HepG2 (cell line): ENCODE results near the gene MOK. TPM values are rescaled to one million over a fixed set of nuclear protein-coding genes. Genes with fewer than 3 reads are reported as not detected.

ENCODE experiments used
- HNF4G ChIP-seq, 2 experiments: sonication (generic) in 1 of 2; formaldehyde crosslinking in 1 of 2; IDR thresholded peaks; 2 replicates each; pipeline versions ENCODE4 v1.4.0 to v1.6.1; 2011 to 2020; ENCODE audit warnings: borderline replicate concordance in 2 of 2, low read depth in 2 of 2, mild to moderate bottlenecking in 2 of 2, low read length in 1 of 2, missing genetic modification reagents in 1 of 2, moderate library complexity in 1 of 2
- HOXD1 ChIP-seq: sonication (generic); formaldehyde crosslinking; IDR thresholded peaks from 2 replicates; pipeline ENCODE4 v1.5.0; 2020; ENCODE audit warnings: missing genetic modification reagents
- IRX3 ChIP-seq: sonication (generic); formaldehyde crosslinking; IDR thresholded peaks from 2 replicates; pipeline ENCODE4 v1.8.1; 2023; ENCODE audit warnings: mild to moderate bottlenecking, low read depth, missing genetic modification reagents, borderline replicate concordance
- MED8 ChIP-seq: sonication (generic); formaldehyde crosslinking; IDR thresholded peaks from 2 replicates; pipeline ENCODE4 v1.8.1; 2023; ENCODE audit warnings: mild to moderate bottlenecking, missing genetic modification reagents; ENCODE audit not compliant: insufficient replicate concordance
- NR1H2 ChIP-seq: sonication (generic); formaldehyde crosslinking; IDR thresholded peaks from 2 replicates; pipeline ENCODE4 v1.8.1; 2022; ENCODE audit warnings: low read depth, missing genetic modification reagents, borderline replicate concordance
- PHF8 ChIP-seq: sonication (generic); formaldehyde crosslinking; IDR thresholded peaks from 2 replicates; pipeline ENCODE4 v1.5.0; 2020; ENCODE audit warnings: missing genetic modification reagents
- RCOR2 ChIP-seq: IDR thresholded peaks from 2 replicates; pipeline ENCODE4 v1.6.1; 2016; ENCODE audit warnings: missing biosample characterization, missing genetic modification reagents
- RORA ChIP-seq: sonication (generic); formaldehyde crosslinking; IDR thresholded peaks from 2 replicates; pipeline ENCODE4 v1.5.0; 2020; ENCODE audit warnings: mild to moderate bottlenecking, missing genetic modification reagents, moderate library complexity
- ZFX ChIP-seq: sonication (generic); formaldehyde crosslinking; IDR thresholded peaks from 2 replicates; pipeline ENCODE4 v1.4.0; 2020; ENCODE audit warnings: mild to moderate bottlenecking, low read depth, missing genetic modification reagents, moderate library complexity
- ZNF274 ChIP-seq: sonication (generic); formaldehyde crosslinking; IDR thresholded peaks from 2 replicates; pipeline ENCODE4 v1.5.1; 2020; ENCODE audit warnings: mild to moderate bottlenecking, missing genetic modification reagents
- ZNF354B ChIP-seq: sonication (generic); formaldehyde crosslinking; IDR thresholded peaks from 2 replicates; pipeline ENCODE4 v1.8.0; 2022; ENCODE audit warnings: mild to moderate bottlenecking, missing genetic modification reagents
- ZNF44 ChIP-seq: sonication (generic); formaldehyde crosslinking; IDR thresholded peaks from 2 replicates; pipeline ENCODE4 v1.5.1; 2020; ENCODE audit warnings: mild to moderate bottlenecking, missing genetic modification reagents
- ZNF547 ChIP-seq: sonication (generic); formaldehyde crosslinking; IDR thresholded peaks from 2 replicates; pipeline ENCODE4 v1.5.1; 2020; ENCODE audit warnings: mild to moderate bottlenecking, missing genetic modification reagents
- ZNF776 ChIP-seq: sonication (generic); formaldehyde crosslinking; IDR thresholded peaks from 2 replicates; pipeline ENCODE4 v1.4.0; 2020; ENCODE audit warnings: mild to moderate bottlenecking, missing genetic modification reagents
- ZNF878 ChIP-seq: sonication (generic); formaldehyde crosslinking; IDR thresholded peaks from 2 replicates; pipeline ENCODE4 v1.8.1; 2023; ENCODE audit warnings: mild to moderate bottlenecking, missing genetic modification reagents, moderate library complexity
- polyA plus RNA-seq, 8 experiments: library from polyadenylated mRNA; depleted of rRNA in 3 of 8; stranded (reverse) in 7 of 8; unstranded in 1 of 8; fragments of >200 nt; fragmentation: Illumina TruSeq in 4 of 8; extraction: Trizol in 4 of 8; gene quantifications; 2 replicates each; pipeline versions ENCODE4 v1.2.1 to v1.2.3, GENCODE V29; 2011 to 2016; ENCODE audit warnings: low read depth in 4 of 8, missing spikeins in 1 of 8, mixed read lengths in 1 of 8; ENCODE audit not compliant: insufficient read depth in 1 of 8
- total RNA-seq, 5 experiments: library from RNA; depleted of rRNA; stranded (reverse); fragments of >200 nt; fragmentation: Illumina TruSeq; extraction: Trizol; gene quantifications; 2 replicates each; pipeline ENCODE4 v1.2.3, GENCODE V29; 2016; ENCODE audit warnings: low read depth in 1 of 5
- TF ChIP-seq, protein P1 (sequence below): sonication (generic); formaldehyde crosslinking; IDR thresholded peaks from 2 replicates; pipeline ENCODE4 v1.5.1; 2020; ENCODE audit warnings: missing genetic modification reagents, mild to moderate bottlenecking, borderline replicate concordance
- TF ChIP-seq, protein P2 (sequence below): sonication (generic); formaldehyde crosslinking; IDR thresholded peaks from 2 replicates; pipeline ENCODE4 v1.5.1; 2020; ENCODE audit warnings: mild to moderate bottlenecking, moderate library complexity, missing genetic modification reagents
- TF ChIP-seq, protein P3 (sequence below): sonication (generic); formaldehyde crosslinking; IDR thresholded peaks from 2 replicates; pipeline ENCODE4 v1.5.0; 2020; ENCODE audit warnings: mild to moderate bottlenecking, missing genetic modification reagents
- TF ChIP-seq, protein P4 (sequence below), 2 experiments: sonication (generic) in 1 of 2; formaldehyde crosslinking in 1 of 2; IDR thresholded peaks; 2 replicates each; pipeline versions ENCODE4 v1.4.0 to v1.6.1; 2016 to 2020; ENCODE audit warnings: borderline replicate concordance in 1 of 2, low read depth in 1 of 2, mild to moderate bottlenecking in 1 of 2, missing genetic modification reagents in 1 of 2

Gene MOK
- total and polyA plus RNA-seq, 2 of the 13 experiments (the other 11 are each of a cell fraction or from before 2014, with no cell fraction given): 15.3 to 16.9 TPM

DNA sequence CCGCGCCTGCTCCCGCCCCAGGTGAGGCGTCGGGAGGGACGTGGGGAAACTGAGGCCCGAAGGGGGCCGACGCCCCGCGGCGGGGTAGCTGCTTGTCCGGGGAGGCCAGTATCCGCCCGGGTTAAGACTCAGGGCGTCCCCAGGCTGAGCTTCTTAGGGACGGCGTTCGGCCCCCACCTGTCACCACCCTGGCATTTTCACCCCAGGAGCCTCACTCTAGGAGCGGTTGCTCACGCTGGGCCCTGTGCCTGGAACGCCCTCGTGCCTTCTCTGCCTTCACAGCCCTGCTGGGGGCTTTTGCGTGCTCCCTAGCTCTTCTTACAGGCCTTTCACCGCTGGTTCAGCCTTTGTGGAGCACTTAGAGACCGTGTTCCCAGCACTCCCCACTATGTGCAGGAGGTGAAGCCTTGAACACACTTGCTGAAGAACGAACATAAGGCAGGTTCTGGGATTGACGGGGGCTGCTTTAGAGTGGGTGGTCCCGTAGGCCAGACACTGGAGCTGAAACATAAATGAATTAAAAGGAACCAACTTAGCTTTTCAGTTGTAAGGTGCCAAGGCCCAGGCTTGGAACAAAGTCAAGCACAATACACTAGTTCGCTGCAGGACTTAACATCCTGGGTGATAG, 15.2 kb upstream of the MOK start (continued):
- no peak for TF ChIP-seq NR1H2 (CRISPR knock-in tag)
- no peak for TF ChIP-seq IRX3 (CRISPR knock-in tag)
- TF ChIP-seq PHF8 (CRISPR knock-in tag): 0 out of 2 replicates have a peak, but pooled peaks have one; percentile 57
- 0 out of 2 replicates have a peak, but pooled peaks have one; percentile 1 for TF ChIP-seq ZNF878 (CRISPR knock-in tag)
- TF ChIP-seq HNF4G (IDR thresholded peaks at IDR 0.05; ENCODE audit: borderline replicate concordance, low read depth, low read length): no peak
- TF ChIP-seq HNF4G (CRISPR knock-in tag; IDR thresholded peaks at IDR 0.05; ENCODE audit: borderline replicate concordance, low read depth): no peak
- TF ChIP-seq MED8 (CRISPR knock-in tag): no peak
- 0 out of 2 replicates have a peak, but pooled peaks have one; percentile 8 for TF ChIP-seq ZNF274
- TF ChIP-seq, protein P1, sequence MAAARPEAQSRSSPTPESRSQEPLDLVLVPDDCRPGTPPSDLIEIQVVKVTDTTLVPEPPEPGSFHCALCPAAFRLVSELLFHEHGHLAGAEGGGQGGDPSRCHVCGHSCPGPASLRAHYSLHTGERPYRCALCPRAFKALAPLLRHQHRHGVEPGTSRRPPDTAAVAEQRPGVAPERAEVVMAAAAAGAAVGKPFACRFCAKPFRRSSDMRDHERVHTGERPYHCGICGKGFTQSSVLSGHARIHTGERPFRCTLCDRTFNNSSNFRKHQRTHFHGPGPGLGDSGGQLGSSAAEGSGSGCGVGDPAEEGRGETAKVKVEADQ (CRISPR knock-in tag): 0 out of 2 replicates have a peak, but pooled peaks have one; percentile 0
- TF ChIP-seq RORA (CRISPR knock-in tag): no peak
- no peak for TF ChIP-seq ZNF354B (CRISPR knock-in tag)
- TF ChIP-seq, protein P2, sequence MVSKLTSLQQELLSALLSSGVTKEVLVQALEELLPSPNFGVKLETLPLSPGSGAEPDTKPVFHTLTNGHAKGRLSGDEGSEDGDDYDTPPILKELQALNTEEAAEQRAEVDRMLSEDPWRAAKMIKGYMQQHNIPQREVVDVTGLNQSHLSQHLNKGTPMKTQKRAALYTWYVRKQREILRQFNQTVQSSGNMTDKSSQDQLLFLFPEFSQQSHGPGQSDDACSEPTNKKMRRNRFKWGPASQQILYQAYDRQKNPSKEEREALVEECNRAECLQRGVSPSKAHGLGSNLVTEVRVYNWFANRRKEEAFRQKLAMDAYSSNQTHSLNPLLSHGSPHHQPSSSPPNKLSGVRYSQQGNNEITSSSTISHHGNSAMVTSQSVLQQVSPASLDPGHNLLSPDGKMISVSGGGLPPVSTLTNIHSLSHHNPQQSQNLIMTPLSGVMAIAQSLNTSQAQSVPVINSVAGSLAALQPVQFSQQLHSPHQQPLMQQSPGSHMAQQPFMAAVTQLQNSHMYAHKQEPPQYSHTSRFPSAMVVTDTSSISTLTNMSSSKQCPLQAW (CRISPR knock-in tag): peak; percentile 49
- peak; percentile 64 for TF ChIP-seq ZFX (CRISPR knock-in tag)
- TF ChIP-seq HOXD1: no peak
- TF ChIP-seq ZNF547: no peak; the same call in 1 of the 2 replicates
- TF ChIP-seq ZNF44 (CRISPR knock-in tag): no peak
- TF ChIP-seq, protein P3, sequence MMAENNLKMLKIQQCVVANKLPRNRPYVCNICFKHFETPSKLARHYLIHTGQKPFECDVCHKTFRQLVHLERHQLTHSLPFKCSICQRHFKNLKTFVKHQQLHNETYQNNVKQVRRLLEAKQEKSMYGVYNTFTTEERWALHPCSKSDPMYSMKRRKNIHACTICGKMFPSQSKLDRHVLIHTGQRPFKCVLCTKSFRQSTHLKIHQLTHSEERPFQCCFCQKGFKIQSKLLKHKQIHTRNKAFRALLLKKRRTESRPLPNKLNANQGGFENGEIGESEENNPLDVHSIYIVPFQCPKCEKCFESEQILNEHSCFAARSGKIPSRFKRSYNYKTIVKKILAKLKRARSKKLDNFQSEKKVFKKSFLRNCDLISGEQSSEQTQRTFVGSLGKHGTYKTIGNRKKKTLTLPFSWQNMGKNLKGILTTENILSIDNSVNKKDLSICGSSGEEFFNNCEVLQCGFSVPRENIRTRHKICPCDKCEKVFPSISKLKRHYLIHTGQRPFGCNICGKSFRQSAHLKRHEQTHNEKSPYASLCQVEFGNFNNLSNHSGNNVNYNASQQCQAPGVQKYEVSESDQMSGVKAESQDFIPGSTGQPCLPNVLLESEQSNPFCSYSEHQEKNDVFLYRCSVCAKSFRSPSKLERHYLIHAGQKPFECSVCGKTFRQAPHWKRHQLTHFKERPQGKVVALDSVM (CRISPR knock-in tag): no peak
- TF ChIP-seq, protein P4, sequence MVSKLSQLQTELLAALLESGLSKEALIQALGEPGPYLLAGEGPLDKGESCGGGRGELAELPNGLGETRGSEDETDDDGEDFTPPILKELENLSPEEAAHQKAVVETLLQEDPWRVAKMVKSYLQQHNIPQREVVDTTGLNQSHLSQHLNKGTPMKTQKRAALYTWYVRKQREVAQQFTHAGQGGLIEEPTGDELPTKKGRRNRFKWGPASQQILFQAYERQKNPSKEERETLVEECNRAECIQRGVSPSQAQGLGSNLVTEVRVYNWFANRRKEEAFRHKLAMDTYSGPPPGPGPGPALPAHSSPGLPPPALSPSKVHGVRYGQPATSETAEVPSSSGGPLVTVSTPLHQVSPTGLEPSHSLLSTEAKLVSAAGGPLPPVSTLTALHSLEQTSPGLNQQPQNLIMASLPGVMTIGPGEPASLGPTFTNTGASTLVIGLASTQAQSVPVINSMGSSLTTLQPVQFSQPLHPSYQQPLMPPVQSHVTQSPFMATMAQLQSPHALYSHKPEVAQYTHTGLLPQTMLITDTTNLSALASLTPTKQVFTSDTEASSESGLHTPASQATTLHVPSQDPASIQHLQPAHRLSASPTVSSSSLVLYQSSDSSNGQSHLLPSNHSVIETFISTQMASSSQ (IDR thresholded peaks at IDR 0.05; ENCODE audit: low read depth): no peak
- TF ChIP-seq, protein P4 (CRISPR knock-in tag; IDR thresholded peaks at IDR 0.05; ENCODE audit: borderline replicate concordance): no peak
- TF ChIP-seq ZNF776 (CRISPR knock-in tag): no peak
- TF ChIP-seq RCOR2 (CRISPR knock-in tag): no peak
